Medulla oblongata (tissue), 1 donor: Measurements from ENCODE around the gene MADD.
"Not testable (repeated sequence)": the region's sequence is repeated elsewhere in the genome, so short reads cannot be mapped to it uniquely, and the experiment has no call there.

Source experiments
- DNase-seq: peaks from one replicate; pipeline ENCODE4 v3.0.0-alpha.2; 2015; ENCODE audit errors: extremely low spot score

The MADD gene

DNA sequence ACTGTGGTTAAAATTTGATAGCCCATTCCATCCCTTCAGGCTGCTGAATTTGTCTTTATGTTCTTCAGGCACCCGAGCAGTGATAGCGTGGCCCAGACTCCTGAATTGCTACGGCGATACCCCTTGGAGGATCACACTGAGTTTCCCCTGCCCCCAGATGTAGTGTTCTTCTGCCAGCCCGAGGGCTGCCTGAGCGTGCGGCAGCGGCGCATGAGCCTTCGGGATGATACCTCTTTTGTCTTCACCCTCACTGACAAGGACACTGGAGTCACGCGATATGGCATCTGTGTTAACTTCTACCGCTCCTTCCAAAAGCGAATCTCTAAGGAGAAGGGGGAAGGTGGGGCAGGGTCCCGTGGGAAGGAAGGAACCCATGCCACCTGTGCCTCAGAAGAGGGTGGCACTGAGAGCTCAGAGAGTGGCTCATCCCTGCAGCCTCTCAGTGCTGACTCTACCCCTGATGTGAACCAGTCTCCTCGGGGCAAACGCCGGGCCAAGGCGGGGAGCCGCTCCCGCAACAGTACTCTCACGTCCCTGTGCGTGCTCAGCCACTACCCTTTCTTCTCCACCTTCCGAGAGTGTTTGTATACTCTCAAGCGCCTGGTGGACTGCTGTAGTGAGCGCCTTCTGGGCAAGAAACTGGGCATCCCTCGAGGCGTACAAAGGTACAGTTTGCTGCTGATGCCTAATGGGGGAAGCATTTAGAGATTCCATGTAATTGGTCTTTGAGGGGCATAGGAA, 4.7 kb downstream of the MADD start:
- DNase-seq = no peak

DNA sequence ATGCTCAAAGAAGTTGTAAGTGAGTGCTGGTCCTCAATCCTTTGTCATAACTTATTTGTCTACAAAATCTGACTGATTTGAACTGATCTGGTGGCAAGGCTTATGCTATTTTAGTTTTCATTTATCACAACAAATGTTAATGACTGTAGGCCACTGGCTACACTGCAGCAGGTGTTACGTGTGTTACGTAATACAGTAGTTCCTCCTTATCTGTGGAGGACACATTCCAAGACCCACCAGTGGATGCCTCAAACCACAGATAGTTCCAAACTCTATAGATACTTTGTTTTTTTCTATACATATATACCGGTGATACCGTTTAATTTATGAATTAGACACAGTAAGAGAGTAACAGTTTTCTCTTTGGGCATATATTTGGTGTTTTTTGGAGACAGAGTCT, 7.0 kb downstream of the MADD start:
- DNase-seq = no peak

DNA sequence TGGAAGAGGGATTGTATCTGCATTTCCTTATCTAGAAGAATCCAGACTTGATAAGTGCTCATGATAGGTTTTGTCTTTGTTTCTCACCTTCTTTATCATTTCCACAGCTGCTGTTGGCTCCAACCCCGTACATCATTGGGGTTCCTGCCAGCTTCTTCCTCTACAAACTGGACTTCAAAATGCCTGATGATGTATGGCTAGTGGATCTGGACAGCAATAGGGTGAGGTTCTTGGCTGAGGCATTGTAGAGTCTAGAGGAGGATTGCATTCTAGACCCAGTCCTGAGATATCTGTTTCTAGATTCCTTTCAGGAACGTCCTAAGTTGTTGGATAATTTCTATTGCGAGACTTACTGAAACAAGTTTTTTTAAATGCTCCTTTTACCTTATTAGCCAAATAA, 8.1 kb downstream of the MADD start:
- DNase-seq = no peak

DNA sequence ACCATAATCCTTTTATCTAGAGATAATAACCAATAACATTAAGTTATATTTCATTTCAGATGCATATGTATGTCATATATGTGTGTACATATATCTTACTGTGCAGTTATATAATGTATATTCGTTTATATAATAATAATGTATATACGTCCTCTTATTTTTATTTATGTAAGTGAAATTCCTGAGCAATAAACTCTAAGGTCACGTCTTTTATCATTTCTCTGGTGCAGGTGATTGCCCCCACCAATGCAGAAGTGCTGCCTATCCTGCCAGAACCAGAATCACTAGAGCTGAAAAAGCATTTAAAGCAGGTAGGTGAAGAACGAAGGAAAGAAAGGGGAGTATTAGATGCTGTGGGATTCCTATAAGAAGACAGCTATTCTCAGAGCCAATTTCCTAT, 8.8 kb downstream of the MADD start:
- no peak for DNase-seq

DNA sequence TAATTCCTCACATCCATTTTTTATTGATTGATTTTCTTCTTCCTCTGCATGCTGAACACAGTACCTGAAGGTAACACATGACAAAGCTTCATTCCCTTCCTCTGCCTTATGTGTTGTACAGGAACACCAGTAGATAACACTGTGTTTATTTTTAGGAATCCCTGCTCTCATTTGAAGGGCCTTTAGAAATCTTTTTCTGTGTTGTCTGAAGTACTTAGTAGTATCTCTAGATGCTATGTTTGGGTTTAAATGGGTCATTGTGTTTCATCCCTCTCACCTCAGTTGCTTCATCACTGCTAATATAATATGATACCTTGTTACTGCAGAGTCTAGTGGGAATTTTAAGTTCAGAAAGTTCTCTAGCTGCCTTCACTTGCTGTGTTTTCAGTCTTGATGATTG, 10.2 kb downstream of the MADD start:
- no peak for DNase-seq

DNA sequence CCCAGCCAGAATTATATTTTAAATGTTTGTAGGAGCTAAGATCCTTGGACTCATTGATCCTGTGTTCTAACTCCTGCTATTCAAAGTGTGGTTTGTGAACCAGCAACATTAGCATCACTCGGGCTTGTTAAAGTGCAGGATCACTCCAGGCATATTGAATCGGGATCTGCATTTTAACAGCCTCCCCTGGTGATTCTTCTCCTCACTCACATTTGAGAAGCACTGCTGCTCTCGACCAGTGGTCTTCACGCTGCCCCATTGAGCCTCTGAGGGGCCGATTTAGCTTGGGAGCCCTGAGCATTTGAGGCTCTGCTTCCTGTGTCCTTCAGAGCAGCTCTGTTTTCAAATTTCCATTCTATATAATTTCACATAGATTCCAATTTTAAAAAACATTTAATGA, 10.9 kb downstream of the MADD start:
- DNase-seq = no peak

DNA sequence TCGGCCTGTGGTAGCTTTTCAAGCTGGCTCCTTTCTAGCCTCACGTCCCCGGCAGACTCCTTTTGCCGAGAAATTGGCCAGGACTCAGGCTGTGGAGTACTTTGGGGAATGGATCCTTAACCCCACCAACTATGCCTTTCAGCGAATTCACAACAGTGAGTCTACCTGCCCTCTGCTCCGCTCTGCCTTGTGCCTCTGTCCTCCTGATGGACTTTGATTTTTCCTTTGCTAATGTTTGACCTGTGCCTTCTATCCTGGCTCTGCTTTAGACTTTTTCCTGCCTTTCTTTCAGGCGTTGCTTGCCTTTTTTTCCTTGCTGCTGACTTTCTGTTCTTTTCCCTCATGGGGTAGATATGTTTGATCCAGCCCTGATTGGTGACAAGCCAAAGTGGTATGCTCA, 12.5 kb downstream of the MADD start:
- DNase-seq = no peak

DNA sequence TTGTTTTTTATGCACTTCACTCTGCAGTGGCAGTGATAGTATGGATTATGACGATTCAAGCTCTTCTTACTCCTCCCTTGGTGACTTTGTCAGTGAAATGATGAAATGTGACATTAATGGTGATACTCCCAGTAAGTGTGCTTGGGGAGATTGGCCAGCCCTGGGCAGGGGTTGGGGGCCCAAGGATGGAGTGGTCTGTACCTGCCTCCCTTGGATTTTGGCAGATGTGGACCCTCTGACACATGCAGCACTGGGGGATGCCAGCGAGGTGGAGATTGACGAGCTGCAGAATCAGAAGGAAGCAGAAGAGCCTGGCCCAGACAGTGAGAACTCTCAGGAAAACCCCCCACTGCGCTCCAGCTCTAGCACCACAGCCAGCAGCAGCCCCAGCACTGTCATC, 14.2 kb downstream of the MADD start:
- DNase-seq = no peak

DNA sequence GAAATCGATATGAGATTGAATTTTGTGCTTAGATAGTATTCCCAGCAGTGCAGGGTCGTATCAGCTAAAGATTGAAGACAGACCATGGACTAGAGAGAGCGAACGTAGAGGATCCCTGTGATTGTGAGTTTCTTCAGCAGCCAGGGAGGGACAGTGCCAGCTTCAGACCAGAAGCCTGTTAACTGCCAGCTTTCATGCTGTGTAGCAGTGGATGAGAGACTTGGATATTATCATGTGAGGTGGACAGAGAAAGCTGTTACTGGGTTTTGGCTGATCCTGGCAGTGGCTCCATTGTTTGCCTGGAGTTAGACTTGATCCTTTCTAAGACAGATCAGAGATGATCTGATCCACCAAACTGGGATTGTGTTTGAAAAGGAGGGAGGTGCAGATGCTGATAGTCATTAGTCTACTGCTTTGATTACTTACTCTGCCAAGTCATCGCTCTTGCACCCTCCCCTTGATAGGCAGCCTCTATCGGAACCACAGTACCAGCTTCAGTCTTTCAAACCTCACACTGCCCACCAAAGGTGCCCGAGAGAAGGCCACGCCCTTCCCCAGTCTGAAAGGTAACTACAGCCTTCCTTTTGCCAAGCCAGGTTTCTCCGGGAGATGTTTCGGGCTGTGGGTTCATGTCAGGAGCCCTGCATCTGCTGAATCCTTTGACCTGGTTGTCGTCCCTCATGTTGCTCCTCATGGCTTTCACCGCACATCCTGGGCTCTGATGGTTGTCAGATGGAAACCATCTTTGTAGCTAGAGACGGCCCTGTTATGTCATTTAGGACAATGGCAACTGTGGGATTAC, 16.2 kb downstream of the MADD start:
- no peak for DNase-seq

DNA sequence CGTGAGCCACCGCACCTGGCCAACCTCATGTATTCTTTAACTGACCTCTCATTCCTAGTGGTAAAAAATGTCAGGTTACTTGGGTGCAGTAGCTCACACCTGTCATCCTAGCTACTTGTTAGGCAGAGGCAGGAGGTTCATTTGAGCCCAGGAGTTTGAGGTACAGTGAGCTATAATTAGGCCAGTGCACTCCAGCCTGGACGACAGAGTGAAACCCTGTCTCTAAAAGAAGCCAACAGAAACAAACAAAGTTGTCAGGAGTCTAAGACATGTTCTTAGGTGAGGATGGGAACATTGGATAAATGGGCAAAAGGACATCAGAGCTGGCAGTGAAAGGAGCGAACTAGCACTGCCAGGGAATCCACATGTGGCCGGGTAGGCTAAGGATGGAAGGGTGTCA, 18.1 kb downstream of the MADD start:
- DNase-seq = no peak

DNA sequence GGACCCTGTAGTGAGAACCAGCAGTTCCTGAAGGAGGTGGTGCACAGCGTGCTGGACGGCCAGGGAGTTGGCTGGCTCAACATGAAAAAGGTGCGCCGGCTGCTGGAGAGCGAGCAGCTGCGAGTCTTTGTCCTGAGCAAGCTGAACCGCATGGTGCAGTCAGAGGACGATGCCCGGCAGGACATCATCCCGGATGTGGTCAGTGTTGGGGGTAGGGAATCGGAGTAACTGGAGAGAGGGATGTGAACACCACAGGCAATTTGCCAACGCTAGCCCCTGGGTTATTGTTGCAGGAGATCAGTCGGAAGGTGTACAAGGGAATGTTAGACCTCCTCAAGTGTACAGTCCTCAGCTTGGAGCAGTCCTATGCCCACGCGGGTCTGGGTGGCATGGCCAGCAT, 19.9 kb downstream of the MADD start:
- DNase-seq = no peak

DNA sequence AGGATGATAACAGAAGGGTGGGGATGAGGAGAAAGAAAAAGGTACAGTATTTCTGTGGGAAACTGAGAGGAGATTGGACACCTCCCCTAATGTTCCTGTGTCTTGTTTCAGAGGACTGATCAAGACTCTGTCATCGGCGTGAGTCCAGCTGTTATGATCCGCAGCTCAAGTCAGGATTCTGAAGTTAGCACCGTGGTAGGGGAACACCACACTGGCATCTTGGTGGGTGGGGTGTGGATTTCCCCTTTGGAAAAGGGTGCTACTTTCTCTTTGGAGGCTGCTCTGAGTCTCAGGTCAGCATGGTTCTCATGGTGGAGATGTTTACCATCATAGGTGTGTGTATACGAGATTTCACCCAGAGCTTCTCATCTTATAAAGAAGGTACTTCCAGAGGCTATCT, 25.5 kb downstream of the MADD start:
- no peak for DNase-seq

DNA sequence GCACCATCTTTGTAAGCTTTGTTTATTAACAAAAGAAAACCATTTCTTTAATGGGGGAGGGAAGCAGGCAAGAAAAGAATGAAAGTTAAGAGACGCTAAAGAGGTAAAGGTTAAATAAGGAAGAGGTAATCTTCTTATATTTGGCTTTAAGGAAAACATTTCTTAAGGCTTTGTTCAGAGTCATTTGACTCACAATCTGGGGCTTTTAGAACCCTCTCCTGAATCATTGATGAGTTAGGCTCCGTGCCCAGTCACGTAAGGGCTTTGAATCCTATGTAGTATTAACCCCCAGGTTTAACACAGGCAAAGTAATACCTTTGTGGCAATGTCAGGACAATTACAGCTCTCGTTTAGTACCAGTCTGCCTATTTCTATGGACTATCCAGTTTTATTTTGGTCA, 26.1 kb downstream of the MADD start:
- DNase-seq = no peak

DNA sequence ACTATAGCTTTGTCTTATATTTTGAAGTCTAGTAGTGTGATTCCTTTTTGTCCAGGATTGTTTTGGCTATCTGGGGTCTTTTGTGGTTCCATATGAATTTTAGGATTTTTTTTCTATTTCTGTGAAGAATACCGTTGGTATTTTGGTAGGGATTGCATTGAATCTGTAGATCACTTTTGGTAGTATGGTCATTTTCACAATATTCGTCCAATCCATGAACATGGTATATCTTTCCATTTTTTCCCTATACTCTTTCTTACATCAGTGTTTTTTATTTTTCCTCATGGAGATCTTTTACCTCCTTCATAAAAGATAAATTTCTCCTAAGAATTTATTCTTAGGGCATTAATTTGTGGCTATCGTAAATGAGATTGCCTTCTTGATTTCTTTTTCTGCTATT, 29.1 kb downstream of the MADD start:
- no peak for DNase-seq

DNA sequence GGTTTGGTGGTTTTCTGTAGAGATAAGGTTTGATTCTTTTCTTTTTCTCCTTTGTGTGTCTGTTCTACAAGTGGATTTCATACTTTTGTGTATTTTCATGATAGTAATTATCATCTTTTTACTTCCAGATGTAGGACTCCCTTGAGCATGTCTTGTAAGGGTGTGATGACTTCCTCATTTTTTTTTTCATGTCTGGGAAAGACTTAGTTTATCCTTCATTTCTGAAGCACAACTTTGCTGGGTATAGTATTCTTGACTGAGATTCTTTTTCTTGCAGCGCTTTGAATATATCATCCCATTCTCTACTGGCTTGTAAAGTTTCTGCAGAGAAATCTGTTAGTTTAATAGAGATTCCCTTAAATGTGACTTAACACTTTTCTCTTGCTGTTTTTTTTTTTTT, 32.9 kb downstream of the MADD start:
- DNase-seq = no peak

DNA sequence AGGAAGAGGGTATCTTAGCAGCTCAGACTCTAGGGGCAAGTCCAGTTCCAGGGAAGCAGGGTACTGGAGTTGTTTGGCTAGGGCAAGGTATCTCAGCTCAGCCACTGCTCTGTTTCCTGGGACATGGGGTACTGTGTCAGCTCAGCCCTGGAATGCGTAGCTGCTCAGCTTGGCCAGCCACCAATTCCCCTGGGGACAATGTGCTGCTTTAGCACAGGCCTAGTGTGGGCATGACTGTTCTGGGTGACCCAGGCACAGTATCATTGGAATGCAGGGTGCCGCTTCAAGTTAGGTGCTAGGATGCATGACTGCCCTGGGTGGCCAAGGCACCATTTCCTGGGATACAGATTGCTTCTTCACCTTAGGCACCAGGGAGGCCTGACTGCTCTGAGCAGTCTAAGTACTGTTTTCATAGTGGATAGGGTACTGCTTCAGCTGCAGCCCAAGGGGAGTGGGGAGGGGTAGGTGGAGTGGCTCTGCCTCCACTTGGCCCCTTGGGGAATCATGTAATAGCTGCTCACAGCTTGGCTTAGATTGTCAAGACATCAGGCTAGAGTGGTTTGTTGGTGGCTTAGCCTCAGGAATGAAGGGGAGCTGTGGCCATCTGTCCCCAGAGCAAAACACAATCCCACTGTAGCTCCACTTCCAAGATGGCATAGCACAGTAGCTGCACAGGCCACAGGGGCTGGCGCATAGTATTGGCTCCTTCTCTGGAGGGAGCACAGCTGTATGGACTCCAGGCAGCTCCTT, 36.0 kb downstream of the MADD start:
- peak; percentile 69 for DNase-seq

DNA sequence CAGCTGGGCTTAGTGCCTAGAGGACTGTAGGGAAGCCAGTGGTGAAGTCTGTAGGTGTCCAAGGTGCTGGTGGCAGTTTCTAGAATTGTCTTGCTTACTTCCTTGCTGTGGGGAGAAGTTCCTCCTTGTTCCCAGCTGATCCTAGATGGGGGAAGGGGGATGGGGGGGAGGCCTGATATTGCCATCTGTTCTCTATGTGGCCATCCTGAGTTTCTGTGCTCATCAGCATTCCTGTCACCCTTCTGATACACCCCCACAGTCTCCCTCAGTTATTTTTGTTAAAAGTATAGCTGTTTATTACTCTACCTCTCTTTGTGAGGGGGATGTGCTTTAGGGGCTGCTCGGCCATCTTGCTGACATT, 36.5 kb downstream of the MADD start:
- no peak for DNase-seq

DNA sequence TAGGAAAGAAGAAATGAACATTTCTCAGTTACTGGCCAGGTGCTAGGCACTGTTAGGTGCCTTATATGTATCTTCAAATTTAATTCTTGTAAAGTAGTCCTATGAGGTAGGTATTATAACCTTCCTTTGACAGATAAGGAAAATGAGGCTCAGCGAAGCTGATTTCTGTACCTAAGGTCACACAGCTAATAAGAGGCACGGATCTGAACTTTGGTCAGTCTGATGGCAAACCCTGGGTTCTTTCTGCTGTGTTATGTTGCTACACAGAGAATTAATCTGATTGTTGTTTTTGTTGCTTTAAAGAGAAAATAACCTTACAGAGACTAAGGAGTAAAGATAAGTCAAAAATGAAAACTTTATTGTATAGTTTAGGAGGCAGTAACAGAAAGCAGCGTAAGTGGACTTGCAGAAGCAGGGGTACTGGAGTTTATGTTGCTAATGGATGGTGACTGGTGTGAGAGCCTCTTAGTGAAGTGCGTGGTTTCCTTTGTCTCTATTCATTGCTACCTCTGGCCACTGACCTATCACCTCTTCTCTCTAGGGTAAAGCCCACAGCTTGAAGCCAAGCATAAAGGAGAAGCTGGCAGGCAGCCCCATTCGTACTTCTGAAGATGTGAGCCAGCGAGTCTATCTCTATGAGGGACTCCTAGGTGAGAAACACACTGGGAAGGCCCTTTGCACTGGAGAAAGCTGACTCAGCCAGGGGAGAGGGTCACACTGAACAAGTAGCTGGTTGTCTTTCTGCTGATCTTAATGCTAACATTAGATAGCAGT, 38.3 kb downstream of the MADD start:
- no peak for DNase-seq

DNA sequence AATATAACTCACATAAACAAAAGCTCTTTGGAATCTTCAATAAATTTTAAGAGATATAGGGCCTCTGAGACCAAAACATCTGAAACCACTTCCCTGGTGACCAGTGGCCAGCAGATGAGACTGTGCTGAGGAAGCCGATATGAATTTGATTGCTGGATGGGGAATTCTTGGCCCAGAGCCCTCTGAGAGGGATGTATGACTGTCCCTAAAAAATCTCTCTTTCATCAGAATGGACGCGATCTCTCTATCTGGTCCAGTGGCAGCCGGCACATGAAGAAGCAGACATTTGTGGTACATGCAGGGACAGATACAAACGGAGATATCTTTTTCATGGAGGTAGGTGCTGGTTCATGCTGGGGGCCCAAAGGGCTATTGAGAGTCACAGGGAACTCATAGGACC, 45.1 kb downstream of the MADD start:
- no peak for DNase-seq

DNA sequence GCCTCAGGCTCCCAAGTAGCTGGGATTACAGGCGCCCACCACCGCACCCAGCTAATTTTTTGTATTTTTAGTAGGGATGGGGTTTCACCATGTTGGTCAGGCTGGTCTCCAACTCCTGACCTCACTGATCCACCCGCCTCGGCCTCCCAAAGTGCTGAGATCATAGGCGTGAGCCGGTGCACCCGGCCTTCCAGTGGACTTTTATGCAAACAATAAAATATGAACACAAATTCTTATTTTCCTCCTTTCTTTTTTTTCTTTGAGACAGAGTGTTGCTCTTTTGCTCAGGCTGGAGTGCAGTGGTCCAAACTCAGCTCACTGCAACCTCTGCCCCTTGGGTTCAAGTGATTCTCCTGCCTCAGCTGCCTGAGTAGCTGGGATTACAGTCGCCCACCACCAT, 46.6 kb downstream of the MADD start:
- not testable (repeated sequence) for DNase-seq

DNA sequence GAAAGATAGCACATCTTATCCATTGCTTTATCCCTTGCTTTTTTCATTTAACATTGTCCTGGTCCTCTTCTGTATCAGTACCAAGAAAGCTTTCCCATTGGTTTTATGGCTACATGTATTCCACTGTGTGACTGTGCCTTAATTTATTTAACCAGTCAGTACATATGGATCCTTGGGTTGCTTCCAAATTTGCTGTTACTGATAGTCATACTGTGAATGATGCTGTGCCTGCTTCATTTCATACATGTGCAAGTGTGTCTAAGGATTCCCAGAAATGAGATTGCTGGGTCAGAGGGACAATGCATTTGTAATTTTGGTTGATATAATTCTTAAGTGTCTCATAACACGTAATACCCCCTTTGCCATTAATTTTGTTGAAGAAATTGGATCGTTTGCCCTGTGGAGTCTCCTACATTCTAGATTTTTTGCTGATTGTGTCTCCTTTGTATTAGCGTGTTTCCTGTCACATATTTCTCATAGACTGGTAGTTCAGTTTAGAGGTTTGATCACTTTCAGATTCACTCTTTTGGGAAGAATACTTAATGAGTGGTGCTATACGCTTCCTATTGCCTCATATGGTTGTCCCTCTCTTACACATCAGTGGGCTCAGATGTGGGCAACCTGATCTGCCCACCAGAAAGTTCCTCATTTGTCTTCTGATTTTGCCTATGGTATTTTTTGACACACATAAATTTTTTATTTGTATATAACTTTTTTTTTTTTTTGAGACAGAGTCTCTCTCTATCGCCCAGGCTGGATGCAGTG, 47.3 kb downstream of the MADD start:
- DNase-seq = no peak
